HG02798 (cell line): Measurements from ENCODE around the gene UBTF.
A peak's percentile ranks its signal among the peaks of the same experiment; 100 is the strongest.

Experiments
- ATAC-seq: cut with Tn5 transposase; IDR thresholded peaks from one replicate; pipeline ENCODE4 v1.9.1; 2021; ENCODE audit warnings: mild to moderate bottlenecking; ENCODE audit not compliant: unreplicated experiment, poor library complexity

The UBTF gene

DNA sequence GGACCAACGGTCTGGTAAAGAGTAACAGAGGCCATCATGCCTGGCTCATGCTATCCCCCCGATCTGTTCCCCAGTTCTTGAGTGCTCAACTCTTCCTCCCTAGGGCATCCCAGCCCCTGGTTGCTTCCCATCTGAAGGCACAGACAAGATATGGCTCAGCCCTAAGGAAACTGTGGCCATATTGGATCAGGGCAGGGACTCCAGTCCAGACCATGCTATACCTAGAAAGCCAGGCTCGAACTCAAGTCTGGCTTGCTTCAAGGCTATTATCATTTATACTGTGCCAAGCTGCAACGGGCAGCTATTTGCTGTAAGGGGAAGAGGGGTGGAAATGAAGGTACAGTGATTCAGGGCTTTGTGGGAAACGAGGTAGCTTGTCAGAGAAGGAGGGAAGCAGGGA is 2.8 kb downstream of the UBTF start:
- ATAC-seq: no peak

DNA sequence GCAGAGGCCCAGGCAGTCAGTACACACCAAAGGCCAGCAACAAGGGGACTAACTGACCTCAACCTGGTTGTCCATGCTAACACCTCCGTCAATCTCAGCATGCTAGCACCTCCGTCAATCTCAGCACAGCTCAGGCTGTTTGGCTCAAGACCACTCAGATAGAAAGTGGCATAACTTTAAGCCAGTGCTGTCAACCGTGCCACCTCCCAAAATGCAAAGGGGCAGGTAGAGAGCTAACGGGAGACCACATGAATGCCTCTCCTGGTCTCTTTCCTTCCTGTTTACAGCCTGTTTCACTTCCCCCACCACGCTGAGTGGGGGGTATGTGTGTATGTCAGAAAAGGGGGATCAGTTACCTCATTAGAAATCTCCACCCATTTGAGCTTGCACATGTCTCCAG is 3.3 kb downstream of the UBTF start:
- ATAC-seq: no peak

DNA sequence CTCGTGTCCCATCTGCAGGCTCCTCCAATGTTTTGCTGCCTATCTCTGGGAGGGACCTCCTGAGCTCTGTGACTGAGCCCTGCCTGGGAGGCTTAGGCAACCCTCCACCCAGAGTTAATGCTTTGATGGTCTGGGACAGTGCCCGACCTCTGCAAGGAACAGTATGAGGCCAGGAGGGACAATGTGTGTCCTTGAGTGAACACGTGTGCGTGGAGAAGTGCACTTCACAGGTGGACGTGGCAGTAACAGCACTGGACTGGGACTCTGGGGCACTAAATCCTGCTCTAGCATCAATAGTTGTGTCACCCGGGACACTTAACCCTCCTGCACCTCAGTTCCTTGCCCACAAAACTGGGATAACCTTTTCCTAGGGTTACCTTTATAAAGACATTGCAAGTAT is 4.6 kb downstream of the UBTF start:
- no peak for ATAC-seq

DNA sequence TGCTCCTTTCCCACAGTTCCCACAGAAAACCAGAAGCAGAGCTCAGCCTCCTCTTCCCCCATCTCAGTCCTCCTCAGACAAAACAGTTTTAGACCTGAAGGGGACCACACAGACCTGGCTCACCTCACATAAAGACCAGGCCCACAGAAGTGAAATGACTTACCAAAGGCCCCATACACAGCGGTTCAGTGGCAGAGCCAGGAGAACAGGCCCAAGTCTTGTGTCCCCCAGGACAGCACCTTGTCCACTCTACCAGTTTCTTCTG is 5.3 kb downstream of the UBTF start:
- ATAC-seq: no peak

DNA sequence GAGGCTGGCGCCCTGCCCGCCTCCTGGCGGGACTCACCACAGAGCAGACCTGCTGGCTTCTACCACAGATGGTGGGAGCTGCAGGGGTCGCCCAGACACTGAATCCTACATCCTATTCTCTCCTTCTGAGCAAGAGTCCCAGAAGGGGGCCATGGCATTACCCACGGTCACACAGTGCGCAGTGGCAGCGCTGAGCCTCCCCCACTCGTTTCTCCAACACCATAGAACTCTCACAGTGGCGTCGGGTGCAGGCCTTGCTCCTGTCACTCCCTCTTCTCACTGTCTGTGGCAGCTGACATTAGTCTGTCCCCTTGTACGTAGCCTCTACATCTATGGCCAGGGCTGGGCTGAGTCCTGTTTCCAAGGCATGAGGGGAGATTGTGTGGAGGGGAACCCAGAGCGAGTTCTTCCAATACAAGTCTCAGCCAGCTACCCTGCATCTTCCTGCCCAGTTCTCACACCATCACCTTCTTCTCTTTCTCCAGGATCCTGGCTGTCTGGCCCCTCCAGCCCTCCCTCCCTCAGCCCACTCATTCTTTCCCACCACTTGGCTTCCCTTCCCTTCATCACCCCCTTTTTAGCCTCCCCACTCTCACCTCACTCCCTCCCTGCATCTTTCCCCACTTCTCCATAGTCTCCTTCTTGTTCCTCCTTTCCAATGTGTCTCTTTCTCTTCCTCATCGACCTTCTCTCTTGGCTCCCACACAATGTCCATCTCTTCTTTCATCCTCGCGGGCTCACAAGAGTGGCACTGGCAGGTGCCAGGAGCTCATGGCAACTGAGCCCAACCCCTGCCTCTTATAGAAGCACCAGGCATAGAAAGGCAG is 5.9 kb downstream of the UBTF start:
- ATAC-seq: no peak

DNA sequence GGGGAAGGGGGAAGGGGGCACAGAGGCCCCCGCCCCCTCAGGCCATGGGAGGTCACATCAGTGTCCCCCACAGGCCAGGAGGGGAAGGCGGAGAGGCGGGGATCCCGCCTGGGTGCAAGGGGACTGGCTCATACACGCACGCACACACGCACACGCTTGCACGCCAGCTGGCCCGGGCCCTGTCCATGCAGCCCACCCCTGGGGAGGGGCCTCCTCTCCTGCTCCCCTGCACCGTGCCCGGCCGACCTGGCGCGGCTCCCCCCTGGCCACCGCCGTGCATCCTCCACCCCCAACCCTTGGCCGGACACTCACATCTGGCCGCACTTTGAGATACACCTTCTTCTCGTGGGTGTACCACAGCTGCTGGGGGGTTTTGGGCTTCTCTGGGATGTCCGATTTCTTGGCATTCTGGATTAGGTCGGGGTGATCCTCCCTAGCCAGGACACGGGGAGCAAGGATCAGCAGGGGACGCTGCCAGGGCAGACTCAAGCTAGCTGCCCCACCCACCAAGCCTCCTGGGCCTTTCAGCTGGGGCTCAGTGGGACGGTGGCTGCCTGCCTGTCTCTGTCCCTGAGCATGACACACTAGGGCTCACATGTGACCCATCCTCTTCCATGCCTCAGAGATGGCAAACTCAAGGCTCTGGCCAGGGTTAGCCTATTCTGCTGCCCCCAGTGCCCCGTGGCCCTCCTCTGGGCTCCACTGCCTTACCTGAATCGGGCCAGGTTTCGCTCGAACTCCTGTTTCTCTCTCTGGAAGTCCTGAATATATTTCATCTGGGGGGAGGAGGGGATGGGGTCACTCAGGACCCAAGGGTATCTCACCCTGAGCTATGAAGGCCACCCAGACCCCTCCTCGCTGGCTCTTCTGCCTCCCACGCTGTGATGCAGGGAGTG is 6.7 kb downstream of the UBTF start:
- no peak for ATAC-seq

DNA sequence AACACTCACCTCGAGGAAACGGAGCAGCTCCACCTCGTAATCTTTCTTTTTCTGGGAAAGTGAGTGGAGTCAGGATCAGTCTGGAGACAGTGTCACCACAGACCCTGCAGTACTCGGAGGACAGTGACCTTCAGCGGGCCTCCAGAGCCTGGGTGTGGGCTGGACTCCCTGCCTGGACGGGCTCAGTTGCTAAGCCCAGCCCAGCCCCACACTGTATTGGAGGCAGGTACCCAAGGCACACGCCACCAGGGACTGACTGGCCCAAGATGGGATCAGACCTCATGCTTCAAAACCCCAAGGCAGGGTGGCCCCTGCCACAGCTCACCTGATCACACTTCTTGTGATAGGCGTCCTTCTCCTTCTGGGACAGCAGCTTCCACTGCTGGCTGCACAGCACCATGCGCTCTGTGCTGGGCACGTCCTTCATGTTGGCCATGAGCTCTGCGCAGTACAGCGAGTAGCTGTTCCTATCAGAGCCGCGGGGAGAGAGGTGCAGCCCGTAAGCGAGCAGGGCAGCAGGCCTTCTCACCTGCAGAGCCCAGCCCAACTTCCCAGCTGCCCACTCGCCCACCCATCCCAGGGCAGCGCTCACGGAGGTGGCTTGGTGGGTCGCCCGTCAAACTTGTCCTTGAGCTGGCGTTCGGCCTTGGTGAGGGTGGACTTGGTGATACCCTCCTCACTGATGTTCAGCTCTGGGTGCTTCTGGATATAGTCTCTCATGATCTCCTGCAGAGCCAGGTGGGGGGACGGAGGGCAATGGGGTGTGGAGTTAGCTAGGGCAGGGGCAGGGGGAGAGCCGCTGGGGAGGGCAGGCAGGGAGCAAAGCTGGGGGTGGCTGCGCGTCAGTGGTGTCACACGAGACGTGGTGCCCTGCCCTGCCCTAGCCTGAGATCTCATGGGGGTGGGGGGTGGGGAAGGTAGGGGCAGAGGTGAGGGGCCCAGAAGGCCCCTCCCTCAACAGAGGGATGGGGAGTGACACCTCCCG is 7.9 kb downstream of the UBTF start:
- no peak for ATAC-seq

DNA sequence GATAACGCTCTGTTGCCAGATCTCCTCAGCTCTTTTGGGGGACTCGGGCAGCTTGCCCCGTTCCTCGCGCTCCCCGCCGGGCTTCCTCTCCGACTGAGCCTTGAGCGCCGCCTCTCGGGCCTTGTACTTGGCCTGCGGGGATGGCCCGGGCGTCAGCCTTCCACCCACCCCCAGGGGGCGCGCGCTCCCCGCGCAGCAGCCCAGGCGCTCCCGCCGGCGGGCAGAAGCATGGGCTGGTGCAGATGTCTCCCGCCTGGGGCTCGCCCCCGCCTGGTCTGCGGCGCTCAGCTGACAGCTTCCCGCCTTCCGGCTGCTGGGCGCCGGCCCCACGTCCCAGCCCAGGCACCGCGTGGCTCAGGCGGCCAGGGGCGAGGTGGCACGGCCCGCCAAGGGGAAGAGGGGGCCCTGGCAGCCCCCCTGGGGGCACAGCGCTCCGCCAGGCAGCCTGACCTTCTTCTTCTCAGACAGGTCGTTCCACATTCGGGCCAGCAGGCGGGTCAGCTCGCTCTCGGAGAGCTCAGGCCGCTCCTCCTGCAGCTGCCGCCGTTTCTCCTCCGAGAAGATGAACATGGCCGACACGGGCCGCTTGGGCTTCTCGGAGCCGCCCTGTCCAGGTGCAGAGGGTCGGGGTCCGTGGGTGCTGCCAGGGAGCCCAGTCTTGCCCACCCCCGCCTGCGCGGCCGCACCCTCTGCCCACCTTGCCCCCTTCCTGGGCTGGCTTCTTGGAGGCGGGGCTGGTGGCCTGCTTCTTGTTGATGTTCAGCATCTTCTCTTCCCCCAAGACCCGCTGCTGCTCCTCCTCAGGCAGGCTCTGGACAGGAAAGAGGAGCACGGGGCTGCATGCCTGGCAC is 8.9 kb downstream of the UBTF start:
- peak; percentile 93 for ATAC-seq

DNA sequence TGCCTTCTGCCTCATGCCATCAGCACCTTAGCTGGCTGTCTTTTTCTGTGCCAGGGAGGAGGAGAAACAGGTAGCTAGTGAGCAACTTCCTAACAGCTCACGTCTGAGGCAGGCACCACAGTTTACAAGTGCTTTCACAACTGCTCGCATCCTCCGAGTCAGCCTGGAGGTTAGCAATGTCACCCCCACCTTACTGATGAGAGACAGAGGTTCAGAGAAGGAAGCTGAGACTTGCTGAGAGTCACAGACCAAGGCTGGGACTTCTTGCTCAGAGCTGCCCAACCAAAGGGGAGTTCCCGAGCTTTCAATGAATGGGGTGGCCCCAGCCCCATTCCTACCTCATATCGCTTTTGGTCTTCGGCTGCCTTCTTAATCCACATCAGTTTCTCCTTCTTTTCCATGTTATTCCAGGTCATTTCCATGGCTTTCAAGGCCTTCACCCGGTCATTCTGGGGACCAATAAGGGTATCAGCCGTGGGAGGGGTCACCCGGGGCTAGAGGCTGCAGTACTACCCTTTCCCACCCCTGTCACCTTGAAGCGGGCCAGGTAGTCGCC is 9.6 kb downstream of the UBTF start:
- no peak for ATAC-seq

DNA sequence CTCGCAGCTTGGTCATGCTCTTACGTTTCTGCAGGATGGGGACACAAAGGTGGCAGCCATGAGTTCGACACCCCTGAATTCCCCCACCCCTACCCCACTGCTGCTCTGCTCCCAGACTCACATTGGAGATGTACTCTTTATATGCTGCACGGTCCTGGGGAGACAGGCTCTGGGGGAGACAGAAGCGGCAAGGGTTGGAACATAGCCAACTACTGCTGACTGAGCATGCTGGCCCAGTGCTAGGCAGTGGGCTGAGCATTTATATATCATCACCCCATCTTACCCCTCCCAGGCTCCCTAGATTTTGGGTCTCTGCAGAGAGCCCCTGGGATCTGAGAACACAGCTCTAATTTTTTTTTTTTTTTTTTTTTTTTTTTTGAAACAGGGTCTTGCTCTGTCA is 11.7 kb downstream of the UBTF start:
- no peak for ATAC-seq

DNA sequence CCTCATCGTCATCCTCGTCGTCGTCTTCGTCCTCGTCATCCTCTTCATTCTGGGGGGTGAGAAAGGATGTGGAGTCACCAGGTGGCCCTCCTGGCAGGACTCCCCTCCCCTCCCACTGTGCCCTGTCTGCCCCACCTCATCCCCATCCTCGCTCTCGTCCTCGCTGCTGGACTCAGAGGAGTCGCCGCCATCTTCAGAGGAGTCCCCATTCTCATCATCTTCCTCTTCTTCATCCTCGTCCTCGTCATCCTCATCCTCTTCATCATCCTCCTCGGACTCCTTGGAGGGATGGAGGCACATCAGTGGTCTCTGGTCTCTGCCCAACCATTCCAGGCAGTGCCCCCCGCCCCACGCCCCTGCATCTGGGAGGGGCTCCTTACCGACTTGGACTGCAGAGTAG is 12.2 kb downstream of the UBTF start:
- no peak for ATAC-seq

DNA sequence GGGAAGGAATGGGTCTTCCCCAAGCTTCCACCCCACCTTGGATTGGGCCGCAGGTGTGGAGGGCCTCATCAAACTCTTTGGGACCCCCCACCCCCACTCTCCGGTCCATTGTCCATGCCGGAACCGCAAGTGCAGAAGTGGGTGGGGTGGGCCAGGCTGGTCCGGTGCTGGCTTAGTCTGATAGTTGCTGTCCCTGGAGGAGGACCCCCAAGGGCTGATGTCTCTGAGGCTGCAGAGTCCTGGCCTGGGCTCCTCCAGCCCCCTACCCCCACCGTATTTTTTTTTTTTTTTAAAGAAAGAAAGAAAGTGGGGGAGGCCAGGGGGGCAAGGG is 12.7 kb downstream of the UBTF start:
- no peak for ATAC-seq

DNA sequence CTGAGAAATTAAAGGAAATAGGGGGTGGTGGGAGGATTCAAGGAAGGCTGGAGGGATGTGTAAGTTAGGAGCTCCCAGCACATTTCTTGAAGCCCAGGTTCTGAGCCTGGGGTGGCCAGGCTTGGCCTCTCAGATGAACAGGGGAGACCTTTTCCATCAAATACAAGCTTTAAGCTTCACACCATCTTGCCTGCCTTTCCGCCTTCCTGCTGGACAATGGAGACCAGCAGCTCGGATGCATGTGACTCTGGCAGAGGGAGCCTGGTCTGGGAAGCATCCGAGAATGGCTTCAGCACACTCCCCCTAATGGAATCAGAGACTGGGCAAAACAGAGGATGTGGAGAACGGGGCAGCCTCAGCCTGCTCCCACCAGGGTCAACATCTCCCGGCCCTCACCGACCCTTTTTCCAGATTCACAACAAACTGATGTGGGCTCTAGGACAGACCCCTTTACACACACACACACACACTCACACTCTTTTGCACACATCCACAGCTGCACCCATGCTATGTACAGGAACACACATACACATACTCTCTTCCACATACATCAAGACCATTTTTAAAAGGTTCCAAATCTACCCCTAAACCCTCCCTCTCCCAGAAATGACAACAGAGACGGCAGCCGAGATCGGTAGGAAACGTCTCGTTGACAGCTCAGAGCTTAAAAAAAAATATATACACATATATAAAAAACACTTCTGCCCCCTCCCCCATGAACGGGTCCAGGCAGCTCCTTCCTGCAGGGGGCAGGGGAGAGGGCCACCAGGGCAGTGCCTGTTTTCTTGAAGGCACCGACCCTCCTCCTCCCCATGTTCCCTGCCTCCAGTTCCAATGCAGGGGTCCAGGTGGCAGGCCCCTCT is 13.3 kb downstream of the UBTF start:
- no peak for ATAC-seq

DNA sequence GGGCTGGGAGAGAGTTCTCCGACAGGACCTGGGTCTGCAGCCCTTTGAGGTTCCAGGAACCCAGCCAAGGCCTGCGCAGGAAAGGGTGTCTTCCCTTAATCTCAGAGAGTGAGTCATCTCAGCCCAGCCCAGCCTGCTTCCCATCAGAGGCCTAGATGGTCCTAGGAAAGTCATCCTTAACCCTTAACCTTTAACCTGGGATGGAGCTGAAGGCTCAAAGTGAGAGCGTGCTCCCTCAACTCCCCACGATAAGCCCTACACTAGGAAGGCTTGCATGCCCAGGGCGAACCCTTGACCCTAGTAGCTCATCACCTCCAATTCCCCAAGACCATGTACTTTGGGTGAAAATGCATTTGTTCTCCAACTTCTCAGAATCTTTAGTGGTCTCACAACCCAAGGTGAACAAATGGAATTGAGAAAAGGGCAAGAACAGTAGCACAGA is 15.0 kb downstream of the UBTF start:
- no peak for ATAC-seq

DNA sequence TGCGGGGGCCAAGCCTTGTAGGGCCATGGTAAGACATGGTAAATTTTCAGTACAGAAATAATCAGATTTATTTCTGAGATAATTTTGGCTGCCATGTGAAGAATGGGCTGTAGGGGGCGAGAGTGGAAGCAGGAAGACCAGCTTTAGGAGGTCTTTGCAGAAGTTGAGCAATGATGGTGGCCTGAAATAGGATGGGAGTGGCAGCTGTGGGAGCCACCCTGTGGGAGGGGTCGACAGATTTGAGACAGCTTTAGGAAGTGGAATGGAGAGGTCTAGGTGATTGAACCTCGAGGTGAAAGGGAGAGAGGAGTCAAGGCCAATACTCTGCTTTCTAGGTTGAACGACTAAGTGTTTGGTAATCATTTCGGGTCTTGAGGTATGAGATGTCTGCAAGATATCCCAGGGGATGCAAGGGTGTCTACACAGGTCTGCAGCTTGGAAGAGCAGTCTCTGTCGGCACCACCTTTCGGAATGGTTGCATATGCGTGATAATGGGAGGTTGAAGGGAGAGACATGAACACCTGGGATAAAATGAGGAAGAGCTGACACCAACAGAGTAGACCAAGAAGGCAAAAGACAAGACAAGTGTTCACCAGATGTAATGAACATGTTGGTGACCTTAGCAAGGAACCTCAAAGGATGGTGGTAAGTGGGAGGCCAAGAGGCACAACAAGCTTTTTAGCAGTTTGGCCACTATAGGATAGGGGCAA is 15.6 kb downstream of the UBTF start:
- no peak for ATAC-seq

DNA sequence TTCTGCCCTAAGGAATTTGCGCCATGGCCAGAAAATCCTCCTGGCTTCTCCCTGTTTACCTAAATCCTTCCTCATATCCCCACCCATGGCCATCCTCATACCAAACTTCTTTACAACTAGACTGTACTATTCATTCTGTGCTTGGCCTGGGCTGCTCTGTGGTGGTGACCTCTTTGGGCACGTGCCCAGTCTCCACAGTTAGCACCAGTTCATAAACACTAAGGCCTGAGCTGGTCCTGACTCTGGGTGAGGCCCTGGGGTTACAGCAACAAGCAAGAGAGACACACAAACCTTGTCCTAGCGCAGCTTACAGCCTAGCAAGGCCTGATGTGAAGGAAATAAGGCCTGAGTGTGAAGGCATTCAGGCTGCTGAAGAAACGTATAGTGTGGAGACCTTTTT is 16.7 kb downstream of the UBTF start:
- ATAC-seq: no peak

DNA sequence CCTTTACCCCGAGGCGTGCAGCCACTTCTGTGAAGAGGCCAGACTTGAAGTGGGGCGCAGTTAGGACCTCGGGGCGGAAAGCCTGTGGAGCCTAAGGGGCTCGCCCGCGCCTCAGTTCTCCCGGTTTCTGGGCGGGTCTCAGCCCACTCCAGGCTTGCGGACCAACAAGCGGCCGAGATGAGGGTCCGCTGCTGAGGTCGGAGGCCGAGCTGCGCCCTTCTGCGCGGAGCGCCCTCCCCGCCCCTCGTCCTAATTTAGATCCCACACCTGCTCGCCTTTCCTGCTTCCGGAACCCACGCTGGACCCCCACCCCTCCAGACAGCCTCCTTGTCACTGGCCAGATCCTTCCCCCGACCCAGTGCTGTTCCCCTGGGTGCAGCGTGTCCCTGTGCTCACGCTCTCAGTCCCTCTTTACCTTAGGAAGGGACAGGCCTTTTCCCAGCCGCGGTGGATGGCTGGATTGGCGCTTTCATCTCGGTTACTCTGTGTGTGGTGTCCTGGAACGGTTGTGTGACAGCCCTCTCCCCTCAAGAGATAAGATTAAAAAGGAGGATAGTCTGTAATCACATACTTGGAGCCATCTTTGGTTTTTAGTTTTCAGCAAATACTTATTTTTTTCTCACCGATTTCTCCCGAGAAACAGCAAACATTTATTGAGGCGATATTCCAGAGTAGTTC is 18.9 kb downstream of the UBTF start:
- no peak for ATAC-seq
